IMR-90 (cell line): ENCODE measurements around the gene PLA2G12A.

Experiments
- CEBPB ChIP-seq: IDR thresholded peaks from 2 replicates; pipeline ENCODE4 v1.6.1; 2012; ENCODE audit warnings: low read depth, low read length, improper control_type of control experiment
- ELK1 ChIP-seq: fragments of 150-350 bp; IDR thresholded peaks from 2 replicates; pipeline ENCODE4 v1.6.1; 2016; ENCODE audit warnings: low read depth, mild to moderate bottlenecking, low read length, moderate library complexity, borderline replicate concordance
- MXI1 ChIP-seq: IDR thresholded peaks from 2 replicates; pipeline ENCODE4 v1.6.1; 2012; ENCODE audit warnings: low read depth, mild to moderate bottlenecking, low read length, moderate library complexity, borderline replicate concordance
- POLR2A ChIP-seq: IDR thresholded peaks from 2 replicates; pipeline ENCODE4 v1.6.1; 2012; ENCODE audit warnings: mild to moderate bottlenecking, low read depth, low read length
- RFX5 ChIP-seq: IDR thresholded peaks from 2 replicates; pipeline ENCODE4 v1.8.0; 2012; ENCODE audit warnings: low read depth, mild to moderate bottlenecking, low read length, moderate library complexity
- SMC3 ChIP-seq: fragments of 150-350 bp; IDR thresholded peaks from 2 replicates; pipeline ENCODE4 v1.6.1; 2016; ENCODE audit warnings: low read depth, mild to moderate bottlenecking, antibody characterized with exemption, low read length, moderate library complexity
- USF2 ChIP-seq: fragments of 150-350 bp; IDR thresholded peaks from 2 replicates; pipeline ENCODE4 v1.6.1; 2017; ENCODE audit warnings: mild to moderate bottlenecking, antibody characterized with exemption, low read length, low read depth
- TF ChIP-seq, protein P1 (sequence below): conservative IDR thresholded peaks from 2 replicates; pipeline ENCODE4 v1.5.1; 2012; ENCODE audit warnings: mild to moderate bottlenecking, low read depth, low read length, improper control_type of control experiment

DNA sequence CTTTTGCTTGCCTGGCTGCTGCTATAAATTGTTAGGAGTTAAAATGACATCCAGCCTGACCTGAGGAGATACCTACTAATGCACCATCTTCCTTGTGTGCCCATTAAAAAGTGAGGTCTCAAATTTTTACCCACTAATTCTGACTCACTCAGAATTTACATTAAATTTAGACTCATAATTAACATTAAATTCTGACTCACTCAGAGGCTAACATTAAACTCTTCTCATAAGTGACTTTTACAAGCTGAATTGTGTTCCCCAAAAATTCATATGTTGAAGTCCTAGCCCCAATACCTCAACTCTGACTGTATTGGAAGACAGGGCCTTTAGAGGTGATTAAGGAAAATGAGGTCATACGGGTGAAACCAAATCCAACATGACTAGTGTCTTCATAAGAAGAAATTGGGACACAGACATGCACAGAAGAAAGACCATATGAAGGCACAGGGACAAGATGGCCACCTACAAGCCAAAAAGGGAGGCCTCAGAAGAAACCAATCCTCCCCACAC, 38.4 kb downstream of the PLA2G12A start:
- TF ChIP-seq POLR2A (no peak), CEBPB (no peak), SMC3 (no peak), ELK1 (no peak), USF2 (no peak), MXI1 (no peak), RFX5 (no peak)
- TF ChIP-seq, protein P1, sequence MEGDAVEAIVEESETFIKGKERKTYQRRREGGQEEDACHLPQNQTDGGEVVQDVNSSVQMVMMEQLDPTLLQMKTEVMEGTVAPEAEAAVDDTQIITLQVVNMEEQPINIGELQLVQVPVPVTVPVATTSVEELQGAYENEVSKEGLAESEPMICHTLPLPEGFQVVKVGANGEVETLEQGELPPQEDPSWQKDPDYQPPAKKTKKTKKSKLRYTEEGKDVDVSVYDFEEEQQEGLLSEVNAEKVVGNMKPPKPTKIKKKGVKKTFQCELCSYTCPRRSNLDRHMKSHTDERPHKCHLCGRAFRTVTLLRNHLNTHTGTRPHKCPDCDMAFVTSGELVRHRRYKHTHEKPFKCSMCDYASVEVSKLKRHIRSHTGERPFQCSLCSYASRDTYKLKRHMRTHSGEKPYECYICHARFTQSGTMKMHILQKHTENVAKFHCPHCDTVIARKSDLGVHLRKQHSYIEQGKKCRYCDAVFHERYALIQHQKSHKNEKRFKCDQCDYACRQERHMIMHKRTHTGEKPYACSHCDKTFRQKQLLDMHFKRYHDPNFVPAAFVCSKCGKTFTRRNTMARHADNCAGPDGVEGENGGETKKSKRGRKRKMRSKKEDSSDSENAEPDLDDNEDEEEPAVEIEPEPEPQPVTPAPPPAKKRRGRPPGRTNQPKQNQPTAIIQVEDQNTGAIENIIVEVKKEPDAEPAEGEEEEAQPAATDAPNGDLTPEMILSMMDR: no peak
